CD4-positive, alpha-beta T cell treated with Interleukin-12 subunit alpha and Interleukin-12 subunit beta, for 1 hour (primary cell): ENCODE measurements around the gene TECRL.

ENCODE experiments used
- DNase-seq: peaks from one replicate; pipeline ENCODE4 v3.0.0-alpha.2; 2020

Gene TECRL

DNA sequence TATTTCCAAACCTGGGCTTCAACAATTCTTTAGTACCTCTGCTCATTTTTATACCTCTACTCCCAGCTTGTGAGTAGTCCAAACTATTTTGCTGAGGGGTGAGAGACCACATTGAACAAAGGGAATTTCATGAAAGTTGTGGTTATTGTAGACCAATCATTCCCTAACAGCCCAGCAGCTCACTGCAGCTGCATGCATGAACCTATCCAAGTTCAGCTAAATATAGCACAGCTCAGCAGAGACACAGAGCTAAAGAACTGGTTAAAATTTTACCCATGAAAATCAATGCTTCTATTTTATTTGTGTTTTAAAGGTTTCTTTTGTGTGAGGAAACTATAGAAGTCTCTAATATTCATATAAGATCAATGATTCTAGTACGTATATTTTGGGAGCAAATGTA, 82.7 kb downstream of the TECRL start:
- DNase-seq = no peak

GRCh38 chr4:64306255-64306565, 103.0 kb downstream of the TECRL start:
- no peak for DNase-seq

- DNase-seq = no peak
These were observed 103.5 kb downstream of the TECRL start for GRCh38 chr4:64305565-64306254.

DNA sequence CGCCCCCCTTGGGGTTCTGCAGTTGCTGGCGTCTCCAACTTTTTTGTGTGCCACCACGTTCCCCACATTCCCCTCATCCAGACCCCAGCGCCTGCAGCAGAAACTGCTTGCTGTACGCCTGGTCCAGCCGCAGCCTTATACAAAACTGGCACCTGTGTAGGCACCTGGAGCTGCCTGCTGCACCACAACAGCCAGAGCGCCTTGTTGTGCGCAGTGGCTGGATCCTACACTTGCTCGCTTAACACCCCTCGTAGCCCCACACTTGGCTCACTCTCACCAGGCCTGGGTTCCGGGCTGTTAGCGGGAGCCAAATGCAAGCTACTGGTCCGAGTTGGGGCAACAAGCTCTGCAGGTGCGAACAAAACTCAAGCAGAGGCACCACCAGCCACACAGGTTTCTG, 136.8 kb downstream of the TECRL start:
- DNase-seq = no peak

DNA sequence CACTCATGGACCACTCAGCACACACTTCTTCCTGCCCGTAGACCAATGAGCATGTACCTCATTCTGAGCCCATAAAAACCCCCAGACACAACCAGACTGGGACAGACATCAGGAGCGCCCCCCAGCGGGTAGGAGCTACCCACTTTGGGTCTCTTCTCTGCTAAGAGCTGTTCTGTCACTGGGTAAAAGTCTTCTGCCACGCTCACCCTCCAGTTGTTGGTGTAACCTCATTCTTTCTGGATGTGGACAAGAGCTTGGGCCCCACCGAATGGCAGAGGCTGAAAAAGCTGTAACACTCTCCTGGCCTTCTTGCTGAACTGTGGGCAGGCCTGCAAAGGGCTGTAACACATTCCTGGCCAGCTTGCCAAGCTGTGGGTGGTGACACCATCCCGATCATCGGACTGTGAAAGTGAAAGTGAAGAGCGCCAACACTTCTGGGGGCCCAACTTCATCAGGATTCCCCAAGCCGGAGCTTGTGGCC, 137.6 kb downstream of the TECRL start:
- no peak for DNase-seq

GRCh38 chr4:64266669-64267068, 142.6 kb downstream of the TECRL start:
- no peak for DNase-seq

DNA sequence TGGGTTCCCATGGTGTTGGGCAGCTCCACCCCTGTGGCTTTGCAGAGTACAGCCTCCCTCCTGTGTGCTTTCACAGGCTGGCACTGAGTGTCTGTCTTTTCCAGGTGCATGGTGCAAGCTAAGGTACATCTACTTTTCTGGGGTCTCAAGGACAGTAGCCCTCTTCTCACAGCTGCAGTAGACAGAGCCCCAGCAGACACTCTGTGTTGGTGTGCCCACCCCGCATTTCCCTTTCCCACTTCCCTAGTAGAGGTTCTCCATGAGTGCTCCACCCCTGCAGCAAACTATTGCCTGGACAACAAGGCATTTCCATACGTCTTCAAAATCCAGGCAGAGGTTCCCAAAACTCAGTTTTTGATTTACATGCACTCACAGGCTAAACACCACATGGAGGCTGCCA, 143.0 kb downstream of the TECRL start:
- no peak for DNase-seq

- DNase-seq = no peak
These were observed 157.5 kb downstream of the TECRL start for GRCh38 chr4:64251781-64252180.

DNA sequence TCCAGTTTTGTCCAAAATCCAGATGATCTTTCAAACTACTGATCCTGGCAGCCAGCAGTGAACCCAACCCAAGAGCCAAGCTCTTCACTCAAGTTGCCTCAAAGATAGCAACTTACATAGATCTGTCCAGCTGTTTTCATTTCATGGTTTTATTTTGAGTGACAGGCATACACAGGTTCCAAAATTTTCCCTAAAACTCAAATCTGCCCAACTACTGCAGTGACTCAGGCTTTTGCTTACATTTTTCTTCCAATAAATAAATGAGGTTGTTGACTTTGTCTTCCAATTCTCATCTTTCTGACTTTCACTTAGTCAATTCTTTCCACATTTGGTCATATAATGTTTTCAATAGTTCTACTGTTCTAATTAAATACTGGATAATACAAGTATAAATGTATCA, 158.8 kb downstream of the TECRL start:
- DNase-seq = no peak

DNA sequence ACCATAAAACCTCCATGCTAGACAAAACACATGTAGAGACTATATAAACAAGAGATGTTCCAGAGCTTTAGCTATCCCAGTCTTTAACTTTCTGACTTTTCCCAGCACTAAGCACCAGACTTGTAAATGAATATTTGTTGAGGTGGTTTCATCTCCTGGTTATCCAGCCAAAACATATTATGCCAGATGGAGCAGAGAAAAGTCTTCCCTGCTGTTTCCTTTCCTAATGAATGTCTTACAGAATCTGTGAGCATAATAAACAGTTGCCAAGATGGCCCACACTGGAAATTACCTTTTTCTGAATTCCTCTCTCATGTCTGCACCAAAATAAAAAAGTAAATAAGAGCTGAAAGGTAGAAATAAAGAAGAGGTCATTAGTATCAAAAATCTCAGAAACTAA, 159.2 kb downstream of the TECRL start:
- no peak for DNase-seq

GRCh38 chr4:64248186-64248585, 161.1 kb downstream of the TECRL start:
- DNase-seq = no peak

- DNase-seq = no peak
These were observed 178.4 kb downstream of the TECRL start for GRCh38 chr4:64230709-64231310.
